GM21723 (cell line): ENCODE data around the gene EXOC3.
"Not testable (repeated sequence)": the region's sequence is repeated elsewhere in the genome, so short reads cannot be mapped to it uniquely, and the experiment has no call there.

Experiments
- ATAC-seq: cut with Tn5 transposase; IDR thresholded peaks from one replicate; pipeline ENCODE4 v1.9.1; 2021; ENCODE audit warnings: mild to moderate bottlenecking, moderate library complexity; ENCODE audit not compliant: unreplicated experiment

The EXOC3 gene

DNA sequence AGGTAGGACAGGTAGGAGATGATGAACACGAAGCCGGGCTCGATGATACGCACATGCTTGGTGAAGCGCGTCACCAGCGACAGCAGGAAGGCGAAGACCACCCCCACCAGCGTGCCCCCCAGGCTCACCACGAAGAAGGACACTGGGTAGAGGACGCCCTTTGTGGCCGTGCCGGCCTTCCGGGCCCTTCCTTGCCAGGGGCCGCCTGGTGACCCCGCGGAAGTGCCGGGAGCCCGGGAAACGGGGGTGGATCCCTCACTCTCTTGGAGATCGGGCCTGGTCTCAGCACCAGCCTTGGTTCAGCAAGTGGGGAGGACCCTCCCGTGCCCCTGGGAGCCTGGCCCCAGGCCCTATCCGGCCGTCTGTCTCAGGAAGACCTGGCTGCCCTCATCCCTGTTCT is 41.6 kb downstream of the EXOC3 start:
- no peak for ATAC-seq

DNA sequence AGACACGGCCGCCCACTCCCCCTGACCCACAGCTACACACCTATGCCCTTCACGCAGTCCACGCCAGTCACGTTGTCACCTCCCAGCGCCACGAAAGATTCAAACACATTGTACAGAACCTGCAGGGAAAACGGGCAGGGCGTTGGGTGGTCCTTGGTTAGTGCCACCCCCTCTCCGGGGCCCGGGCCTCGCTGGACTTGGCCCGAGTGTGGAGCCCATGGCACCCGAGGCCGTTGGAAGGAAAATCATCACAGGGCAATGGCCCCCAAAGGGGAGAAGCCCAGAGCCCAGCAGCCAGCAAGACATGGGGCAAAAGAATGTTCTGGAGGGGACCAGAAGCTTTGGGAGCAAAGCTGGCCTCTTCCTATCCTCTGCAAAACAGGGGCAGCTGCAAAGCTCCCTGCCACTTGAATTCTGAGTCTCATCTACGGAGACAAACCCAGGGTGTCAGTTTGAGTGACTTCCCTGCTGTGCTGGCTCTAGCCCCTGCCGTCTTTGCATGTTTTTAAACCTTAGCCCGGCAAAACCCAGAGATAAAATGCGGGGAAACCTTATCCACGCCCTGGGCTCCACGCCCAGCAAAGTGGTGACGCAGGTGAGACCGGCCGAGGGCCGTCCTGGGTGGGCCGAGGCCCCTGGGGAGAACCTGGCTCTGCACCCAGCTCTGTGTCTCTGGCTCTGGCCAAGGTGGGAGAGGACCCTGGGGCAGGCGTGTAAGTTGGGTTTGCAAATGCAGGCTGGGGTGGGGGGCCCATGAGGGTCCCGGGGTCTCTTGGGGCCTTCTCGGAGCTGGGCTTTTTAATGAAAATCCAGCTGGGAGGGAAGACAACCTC is 42.4 kb downstream of the EXOC3 start:
- ATAC-seq = no peak

DNA sequence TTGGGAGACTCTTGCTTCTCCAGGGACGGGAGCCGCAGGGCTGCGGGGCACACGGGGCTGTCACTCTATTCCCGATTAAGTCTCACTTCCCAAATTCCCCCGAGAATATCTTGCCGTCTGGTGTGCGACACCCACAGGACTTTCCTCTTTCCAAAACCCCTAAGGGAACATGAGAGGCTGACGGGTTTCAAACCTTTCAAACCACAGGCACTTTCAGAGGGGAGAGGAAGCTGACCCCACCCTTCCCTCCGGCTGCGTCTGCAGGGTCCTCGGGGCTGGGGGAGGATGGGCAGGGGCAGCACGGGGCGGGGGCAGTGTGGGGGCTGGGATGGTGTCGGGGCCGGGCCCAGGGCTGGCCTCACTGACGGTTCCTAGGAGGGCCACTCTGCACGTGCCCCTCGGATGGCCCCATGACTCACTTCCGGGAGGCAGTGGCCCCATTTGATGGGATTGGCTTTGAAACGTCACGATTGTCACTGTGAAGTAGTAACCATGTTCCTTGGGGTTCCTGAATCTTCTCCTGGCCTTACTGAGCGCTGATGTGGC is 43.0 kb downstream of the EXOC3 start:
- no peak for ATAC-seq

DNA sequence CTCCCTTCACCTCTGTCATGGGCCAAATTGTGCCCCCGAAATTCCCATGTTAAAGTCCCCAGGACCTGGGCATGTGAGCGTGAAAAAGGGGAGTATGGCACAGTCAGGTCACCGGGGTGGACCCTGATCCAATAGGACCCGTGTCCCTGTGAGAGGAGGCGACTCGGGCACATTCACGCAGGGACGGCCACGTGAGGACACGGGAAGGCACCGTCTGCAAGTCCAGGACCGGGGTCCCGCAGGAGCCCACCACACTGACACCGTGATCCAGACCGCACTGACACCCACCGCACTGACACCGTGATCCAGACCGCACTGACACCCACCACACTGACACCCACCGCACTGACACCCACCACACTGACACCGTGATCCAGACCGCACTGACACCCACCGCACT is 43.6 kb downstream of the EXOC3 start:
- not testable (repeated sequence) for ATAC-seq

DNA sequence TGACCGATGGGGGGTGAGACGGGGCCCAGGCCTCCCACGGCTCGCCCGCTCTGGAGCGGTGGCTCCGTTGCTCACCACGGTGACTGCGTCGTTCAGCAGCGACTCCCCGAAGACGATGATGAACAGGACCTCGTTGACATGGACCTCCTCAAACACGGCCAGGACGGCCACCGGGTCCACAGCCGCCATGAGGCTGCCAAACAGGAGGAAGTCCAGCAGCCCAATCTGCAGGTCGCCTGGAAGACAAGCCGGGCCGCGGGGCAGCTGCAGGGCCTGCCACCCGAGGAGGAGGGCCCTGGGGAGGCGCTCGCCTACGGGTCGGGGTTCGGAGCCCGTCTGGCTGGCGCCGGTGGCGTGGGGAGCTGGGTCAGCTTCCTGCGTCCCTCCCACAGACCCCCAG is 45.3 kb downstream of the EXOC3 start:
- no peak for ATAC-seq

DNA sequence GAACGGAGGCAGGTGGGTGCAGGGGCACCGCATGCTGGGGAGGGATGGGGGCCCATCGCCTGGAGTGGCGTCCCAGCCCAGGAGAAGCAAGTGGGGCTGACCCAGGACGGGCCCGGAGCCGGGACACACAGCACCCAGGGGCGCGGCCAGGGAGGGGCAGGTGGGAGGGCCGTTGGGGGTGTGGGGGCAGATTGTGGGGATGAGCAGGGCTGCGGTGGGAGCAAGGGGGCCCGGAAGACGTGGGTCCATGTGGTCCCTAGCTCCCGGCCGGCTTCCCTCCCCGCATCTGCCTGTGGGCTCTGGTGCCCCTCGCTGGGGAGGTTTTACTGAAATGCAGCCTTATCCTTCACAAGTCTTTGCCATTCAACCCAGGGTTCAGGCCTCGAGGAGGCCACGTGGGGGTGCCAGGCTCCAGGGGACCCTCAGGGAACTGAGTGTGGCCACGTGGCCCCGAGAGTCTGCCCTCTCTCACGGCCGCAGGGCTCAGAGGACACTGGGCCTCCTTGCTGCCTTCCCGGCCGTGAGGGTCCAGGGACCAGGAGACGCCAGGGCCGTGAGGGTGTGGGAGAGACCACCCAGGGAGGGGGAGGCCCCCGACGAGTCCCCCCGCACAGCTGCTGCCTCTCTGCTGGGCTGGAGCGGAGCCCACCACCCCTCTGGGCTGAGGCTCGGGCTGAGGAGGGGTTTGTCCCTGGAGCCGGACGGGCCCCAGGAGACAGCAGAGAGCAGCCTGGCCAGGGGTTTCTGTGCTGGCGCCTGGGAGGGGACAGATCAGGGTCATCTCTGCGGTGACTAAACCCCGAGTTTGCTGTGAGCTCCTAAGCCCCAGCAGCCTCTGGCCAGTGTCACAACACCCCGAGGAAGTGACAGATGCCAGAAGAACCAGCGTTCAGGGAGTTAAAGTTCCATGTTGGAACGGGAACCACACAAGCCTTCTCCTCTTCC is 46.0 kb downstream of the EXOC3 start:
- ATAC-seq = no peak

DNA sequence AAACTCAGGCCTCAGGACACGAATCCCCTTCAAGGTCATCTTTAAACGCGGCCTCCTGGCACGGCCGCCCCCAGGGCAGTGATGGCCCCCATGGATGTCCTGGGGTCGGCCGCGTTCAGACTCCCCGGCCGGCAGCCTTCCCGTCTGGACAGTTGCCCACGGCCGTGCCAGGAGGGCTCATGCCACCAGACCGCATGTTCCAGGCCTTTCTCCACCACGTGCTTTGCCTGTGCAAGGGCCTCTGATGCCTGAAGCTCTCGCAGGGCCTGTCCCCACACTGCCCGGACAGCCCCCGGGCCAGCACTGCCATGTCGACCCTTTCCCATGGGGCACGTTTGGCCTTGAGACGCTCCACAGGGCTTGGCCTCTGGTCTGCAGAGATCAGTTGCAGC is 46.7 kb downstream of the EXOC3 start:
- no peak for ATAC-seq

DNA sequence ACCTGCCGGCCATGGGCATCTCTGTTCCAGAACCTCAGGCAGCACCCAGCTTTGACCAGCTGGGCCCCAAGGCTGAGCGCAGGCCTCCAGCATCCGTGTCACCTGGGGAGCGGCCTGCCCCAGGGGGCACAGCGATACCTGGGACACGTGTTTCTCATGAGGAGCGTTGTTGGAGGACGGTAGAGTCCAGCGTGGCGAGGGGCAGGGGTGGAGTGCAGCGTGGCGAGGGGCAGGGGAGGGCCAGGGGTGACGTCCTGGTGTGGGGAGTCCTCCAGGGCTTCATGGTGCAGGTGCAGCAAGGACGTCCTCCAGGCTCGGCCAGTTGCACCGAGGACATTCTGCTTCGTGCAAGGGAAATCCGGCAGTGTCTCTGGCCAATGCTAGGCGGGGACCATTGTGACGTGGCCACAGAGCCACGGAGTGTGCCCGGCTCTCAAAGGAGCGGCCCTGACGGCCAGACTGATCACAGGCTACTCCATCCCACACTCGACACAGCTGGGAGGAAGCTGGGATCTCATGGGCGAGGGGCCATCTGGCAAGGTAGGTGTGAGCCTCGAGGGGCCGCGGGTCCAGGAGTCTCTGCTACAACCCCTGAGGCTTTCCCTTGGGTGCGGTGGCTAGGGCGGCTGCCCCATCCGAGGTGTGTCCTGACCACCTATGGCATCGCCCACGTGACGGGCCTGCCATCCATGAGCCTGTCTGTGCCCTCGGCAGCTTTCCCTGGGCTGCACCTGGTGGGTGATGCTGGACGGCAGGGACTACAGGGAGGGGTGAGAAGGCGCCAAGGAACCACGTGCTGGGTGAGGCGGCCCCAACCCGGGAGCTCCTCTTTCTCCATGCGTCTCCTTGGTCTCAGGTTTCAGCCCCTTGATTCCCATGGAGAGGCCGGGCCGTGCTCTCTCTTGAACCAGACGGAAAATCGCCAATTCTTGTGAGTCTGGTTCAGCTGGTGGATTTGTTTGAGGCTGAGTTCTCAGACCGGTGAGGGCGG is 47.4 kb downstream of the EXOC3 start:
- ATAC-seq = no peak

DNA sequence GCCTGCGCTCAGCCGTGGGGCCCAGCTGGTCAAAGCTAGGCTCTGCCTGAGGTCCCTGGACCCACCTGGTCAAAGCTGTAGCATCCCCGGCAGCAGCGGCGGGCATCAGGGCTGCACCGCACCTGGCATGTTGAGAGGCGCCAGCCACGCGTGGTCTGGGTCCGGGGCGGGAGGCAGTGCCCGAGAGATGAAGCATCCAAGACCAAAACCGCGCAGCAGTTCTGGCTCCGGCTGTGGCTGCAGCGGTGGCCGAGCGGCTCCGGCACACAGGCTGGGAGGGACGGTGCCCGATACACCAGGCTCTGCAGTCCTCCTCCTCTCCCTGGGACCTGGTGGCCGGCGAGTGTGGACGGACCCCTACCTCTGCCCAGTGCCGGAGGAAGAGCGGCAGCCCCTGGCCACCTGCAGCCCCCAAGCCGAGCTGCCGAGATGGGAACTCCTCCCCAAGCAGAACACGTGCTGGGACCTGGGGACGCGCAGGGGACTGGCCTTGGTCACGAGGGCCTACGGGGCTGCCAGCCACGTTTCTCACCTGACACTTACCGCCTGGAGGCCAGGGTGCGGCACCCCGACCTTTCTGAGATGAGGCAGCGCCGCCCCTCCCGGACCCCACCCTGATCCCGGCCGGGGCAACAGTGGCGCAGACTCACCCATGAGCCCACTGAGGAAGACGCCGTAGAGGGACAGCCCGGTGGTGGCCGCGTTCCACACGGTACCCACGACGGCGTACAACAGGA is 48.3 kb downstream of the EXOC3 start:
- ATAC-seq = no peak

DNA sequence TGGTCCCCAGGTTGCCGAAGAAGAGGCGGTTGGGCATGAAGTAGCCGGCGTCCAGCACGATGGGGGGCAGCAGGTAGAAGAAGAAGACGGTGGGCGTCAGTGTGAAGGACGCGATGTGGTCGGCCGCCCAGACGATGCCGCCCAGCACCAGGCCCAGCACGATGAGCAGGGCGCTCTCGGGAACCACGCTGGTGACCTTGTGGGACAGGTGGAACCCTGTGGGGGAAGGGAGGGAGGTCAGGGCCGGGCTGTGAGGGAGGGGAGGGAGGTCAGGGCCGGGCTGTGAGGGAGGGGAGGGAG is 48.8 kb downstream of the EXOC3 start:
- ATAC-seq = no peak

DNA sequence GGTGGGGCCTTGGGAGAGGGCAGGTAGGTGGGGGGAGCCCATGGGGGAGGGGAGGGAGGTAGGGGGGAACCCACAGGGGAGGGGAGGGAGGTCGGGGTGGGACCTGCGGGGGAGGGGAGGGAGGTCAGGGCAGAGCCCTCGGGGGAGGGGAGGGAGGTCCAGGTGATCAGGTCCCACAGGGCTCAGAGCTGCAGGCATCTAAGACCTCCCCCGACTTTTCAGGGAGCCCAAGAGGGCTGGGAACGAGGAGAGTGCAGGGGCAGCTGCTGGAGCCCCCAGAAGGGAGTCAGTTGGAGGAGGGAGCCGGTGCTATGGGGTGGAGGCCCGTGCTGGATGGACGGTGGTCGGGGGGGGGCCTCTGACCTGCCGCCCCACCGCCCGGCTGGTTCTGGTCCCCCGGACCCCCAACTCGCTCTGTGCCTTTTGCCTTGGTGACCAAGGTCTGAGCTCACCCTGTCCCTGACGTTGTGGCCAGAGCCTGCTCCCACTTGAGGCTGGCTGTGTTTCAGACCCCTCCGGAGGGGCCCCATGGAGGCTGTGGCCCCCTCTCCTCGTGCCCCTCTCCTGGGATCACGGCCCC is 49.4 kb downstream of the EXOC3 start:
- no peak for ATAC-seq

DNA sequence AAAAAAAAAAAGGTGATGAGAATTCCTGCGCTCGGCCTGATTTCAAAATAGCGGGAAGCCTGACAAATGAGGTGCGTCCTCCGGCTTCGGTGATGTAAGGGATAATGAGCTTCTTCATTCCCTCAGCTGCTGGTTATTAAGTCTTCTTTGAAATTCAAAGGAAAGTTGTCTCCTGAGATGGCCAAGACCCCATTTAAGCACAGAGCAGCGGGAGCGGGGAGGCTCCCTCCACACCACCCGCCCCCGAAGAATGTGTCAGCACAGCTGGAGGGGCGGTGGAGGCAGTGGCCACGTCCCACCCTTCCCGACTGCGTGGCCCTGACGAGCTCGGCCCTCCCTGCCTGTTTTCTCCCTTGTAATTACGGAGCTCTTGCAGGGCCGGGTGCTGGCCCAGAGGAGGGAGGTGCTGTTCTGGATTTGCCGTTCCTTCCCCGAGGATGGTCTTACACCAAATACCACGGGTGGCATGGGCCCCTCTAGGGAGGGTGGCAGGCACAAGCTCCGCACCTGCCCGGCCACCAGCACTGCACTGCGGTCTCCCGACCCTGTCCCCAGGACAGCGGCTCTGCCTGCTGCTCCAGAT is 50.2 kb downstream of the EXOC3 start:
- ATAC-seq = no peak

DNA sequence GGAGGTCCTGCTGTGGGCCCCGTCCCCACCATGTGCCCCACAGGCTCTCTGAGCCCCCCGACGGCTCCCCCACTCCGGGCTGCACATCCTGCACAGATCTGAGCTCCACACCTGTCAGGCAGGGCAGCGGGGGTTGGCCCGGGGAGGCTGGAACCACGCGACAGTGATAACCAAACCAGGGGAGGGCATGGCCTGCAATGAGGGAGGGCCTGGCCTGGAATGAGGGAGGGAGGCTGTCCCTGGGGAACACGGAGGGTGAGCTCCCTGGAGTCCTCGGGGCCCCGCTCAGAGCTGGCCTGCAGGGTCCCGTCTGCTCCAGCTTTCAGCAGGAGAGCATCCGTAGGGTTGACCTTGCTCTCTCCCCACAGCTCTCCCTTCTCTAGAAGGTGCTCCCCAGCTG is 50.8 kb downstream of the EXOC3 start:
- no peak for ATAC-seq

DNA sequence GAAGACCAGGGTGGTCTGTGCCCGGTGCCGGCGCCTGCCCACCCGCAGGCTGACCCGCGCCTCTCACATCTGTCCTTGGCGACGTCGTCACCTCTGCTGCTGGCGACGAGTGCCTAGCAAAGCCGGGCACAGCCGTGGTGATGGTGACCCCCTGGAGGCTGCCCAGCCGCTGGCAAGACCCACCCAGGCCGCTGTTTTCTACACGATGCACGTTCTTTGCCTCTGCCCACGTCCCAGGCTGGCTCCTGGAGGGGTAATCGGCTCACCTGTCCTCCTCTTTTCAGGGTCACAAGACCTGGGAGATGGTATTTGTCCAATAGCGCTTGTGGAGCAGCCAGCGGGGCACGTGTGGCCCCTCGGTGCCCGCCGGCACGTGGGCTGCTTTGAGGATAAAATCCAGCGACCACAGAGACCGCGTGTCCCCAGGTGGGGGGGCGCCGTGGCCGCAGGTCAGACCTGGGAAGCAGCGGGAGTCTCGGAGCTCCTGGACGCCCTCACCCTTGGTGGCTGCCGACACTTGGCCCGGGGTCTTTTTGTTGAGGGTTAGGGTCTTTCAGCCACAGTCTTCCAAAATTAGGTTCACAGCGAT is 51.8 kb downstream of the EXOC3 start:
- no peak for ATAC-seq

DNA sequence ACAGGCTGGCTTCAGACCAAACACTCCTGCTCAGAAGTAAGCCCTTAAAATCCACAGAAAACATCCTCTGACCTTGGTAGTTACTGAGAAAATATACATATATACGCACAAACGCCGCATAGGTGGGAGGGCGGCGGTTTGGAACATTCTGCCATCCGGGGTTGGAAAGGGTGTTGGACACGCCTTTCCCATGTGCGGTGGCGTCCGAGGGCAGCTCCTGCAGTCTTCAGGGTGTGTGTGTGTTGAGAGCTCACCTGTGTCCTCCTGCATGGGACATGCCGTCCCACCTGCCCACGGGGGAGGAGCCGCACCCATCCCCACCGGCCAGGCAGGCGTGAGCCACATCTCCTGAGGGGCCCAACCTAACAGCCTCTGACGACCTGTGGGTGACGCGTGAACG is 53.1 kb downstream of the EXOC3 start:
- no peak for ATAC-seq

DNA sequence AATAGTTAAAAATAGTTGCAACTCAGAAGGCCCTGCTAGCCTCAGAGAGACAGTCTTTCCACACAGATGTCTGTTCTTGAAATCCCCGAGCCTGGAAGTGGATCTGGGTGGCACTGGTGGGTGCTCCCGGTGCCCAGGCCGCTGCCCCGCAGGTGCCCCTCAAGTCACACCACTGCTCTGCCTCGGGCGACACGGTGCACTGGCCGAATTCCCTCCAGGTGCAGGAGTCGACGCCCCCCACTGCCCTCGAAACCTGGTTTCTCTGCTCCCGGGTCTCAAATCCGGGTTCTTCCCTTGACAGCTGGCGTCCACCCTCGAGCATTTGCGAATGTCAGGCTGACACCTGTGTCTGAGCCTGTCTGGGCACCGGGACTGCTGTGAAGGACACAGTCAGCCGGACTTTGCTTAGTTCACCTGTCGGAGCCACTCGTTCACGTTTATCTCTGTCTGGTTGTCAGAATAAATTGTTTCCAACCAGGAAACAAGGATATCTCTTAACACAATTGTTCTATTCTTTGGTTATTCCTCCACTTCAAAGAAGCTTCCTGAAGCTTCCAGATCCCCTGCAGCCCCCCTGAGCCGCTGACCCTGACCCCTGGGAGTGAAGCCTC is 54.2 kb downstream of the EXOC3 start:
- ATAC-seq = no peak

DNA sequence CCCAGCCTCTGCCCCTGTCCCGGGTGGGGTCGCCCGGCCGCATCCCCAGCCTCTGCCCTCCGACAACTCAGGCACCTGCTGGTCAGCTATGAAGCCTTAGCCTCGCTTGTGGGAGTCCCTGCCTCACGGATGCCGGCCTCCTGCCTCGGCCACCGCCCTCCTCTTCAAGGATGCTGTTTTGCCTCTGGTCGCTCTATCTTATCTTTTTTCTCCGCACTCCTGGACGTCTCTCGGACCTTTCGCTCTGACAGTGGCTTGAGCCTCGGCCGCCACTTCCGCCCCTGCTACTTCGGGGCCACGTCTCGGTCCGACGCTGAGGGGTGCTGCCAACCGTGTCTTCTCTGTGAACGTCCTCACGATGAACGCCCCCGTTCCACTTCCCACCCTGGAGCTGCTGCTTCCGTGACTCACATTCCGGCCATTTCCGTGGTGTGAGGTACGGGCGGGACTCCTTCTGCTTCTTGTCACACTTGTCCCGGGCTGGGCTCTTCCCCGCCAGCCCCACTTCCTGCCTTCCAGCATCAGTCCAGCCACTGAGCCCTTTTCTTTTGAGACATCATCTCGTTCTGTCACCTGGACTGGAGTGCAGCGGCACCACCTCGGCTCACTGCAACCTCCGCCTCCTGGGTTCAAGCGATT is 55.0 kb downstream of the EXOC3 start:
- ATAC-seq = no peak
